GM12878 (cell line): ENCODE results near the gene SCYGR3. TPM values are rescaled to one million over a fixed set of nuclear protein-coding genes. Genes with fewer than 3 reads are reported as not detected.

ENCODE experiments used
- ATAC-seq: fragments of 200-7000 bp; cut with Tn5 transposase; 3 replicates; pipeline ENCODE4 v1.9.1; 2020; ENCODE audit warnings: mild to moderate bottlenecking, moderate library complexity
- BruUV-seq: library from RNA; stranded (reverse); fragments of 400-500 nt; replicated peaks from 2 replicates; lab custom pipeline; 2021; lab: Mats Ljungman, UMichigan
- CTCF ChIA-PET: fragments of 300-600 bp; sonication (Branson Sonifier 250); formaldehyde crosslinking; extraction: SDS; loops from one replicate; lab custom pipeline; 2021; ENCODE audit warnings: inconsistent platforms; lab: Yijun Ruan, JAX
- POLR2A ChIA-PET: fragments of 350-600 bp; formaldehyde crosslinking; extraction: SDS; loops from one replicate; lab custom pipeline; 2021; ENCODE audit warnings: inconsistent platforms; lab: Charles Lee
- RAD21 ChIA-PET: fragments of 300-600 bp; sonication (Branson Sonifier 250); formaldehyde crosslinking; loops from one replicate; lab custom pipeline; 2023; ENCODE audit warnings: antibody characterized with exemption; ENCODE audit not compliant: unreplicated experiment; lab: Charles Lee
- SMC1A ChIA-PET: fragments of 300-600 bp; sonication (Branson Sonifier 250); formaldehyde crosslinking; loops from one replicate; lab custom pipeline; 2023; ENCODE audit not compliant: unreplicated experiment, uncharacterized antibody; lab: Charles Lee
- DNase-seq: peaks from one replicate; pipeline ENCODE4 v3.0.0-alpha.2; 2011; ENCODE audit warnings: low read depth, low spot score
- FAIRE-seq: peaks from 3 replicates; lab custom pipeline; 2011; peaks lifted over from hg19 to GRCh38; lab: Jason Lieb, UNC
- H2AFZ ChIP-seq: 2 replicates; pipeline ENCODE4 v1.6.0; 2011; ENCODE audit warnings: low read depth, low read length, control low read depth; ENCODE audit not compliant: control insufficient read depth
- H3K27ac ChIP-seq: 2 replicates; pipeline ENCODE4 v1.5.1; 2011; ENCODE audit warnings: control low read depth; ENCODE audit not compliant: control insufficient read depth, insufficient read depth
- H3K27me3 ChIP-seq, 2 experiments: replicated peaks in 1 of 2; 2 replicates each; pipeline versions ENCODE4 v1.6.0 to v1.6.1; 2011; ENCODE audit warnings: low read length in 1 of 2; ENCODE audit not compliant: control insufficient read depth in 2 of 2, insufficient read depth in 2 of 2
- H3K36me3 ChIP-seq, 2 experiments: 2 replicates each; pipeline ENCODE4 v1.5.1; 2011; ENCODE audit warnings: low read length in 1 of 2; ENCODE audit not compliant: control insufficient read depth in 2 of 2, insufficient read depth in 2 of 2
- H3K4me1 ChIP-seq: 2 replicates; pipeline ENCODE4 v1.6.1; 2011; ENCODE audit warnings: mild to moderate bottlenecking, low read length, moderate library complexity, mixed read lengths; ENCODE audit not compliant: control insufficient read depth, insufficient read depth
- H3K4me2 ChIP-seq: 2 replicates; pipeline ENCODE4 v1.6.0; 2011; ENCODE audit warnings: control low read depth; ENCODE audit not compliant: control insufficient read depth, insufficient read depth
- H3K4me3 ChIP-seq: fragments of 200-600 bp; sonication (generic); 2 replicates; pipeline ENCODE4 v1.5.1; 2016
- H3K79me2 ChIP-seq: 2 replicates; pipeline ENCODE4 v1.6.0; 2011; ENCODE audit warnings: low read length; ENCODE audit not compliant: control insufficient read depth, insufficient read depth
- H3K9ac ChIP-seq: 2 replicates; pipeline ENCODE4 v1.8.0; 2011; ENCODE audit warnings: low read length, control low read depth, mixed read lengths; ENCODE audit not compliant: control insufficient read depth, insufficient read depth
- H3K9me3 ChIP-seq: replicated peaks from 3 replicates; pipeline ENCODE4 v1.5.1; 2011; ENCODE audit warnings: mild to moderate bottlenecking, low read length; ENCODE audit not compliant: control insufficient read depth, insufficient read depth
- H4K20me1 ChIP-seq: 2 replicates; pipeline ENCODE4 v1.6.0; 2011; ENCODE audit not compliant: control insufficient read depth, insufficient read depth
- BRCA1 ChIP-seq: IDR thresholded peaks from 2 replicates; pipeline ENCODE4 v1.6.1; 2011; ENCODE audit warnings: low read depth, low read length, improper control_type of control experiment
- GABPA ChIP-seq: IDR thresholded peaks from 2 replicates; pipeline ENCODE4 v1.6.1; 2014; ENCODE audit warnings: antibody characterized with exemption, low read depth, mild to moderate bottlenecking, inconsistent platforms
- IKZF2 ChIP-seq, 2 experiments: fragments of 450-650 bp; IDR thresholded peaks; 2 replicates each; pipeline ENCODE4 v1.6.1; 2017; ENCODE audit warnings: mild to moderate bottlenecking in 2 of 2, moderate library complexity in 2 of 2
- IRF4 ChIP-seq: IDR thresholded peaks from 2 replicates; pipeline ENCODE4 v1.6.1; 2011; ENCODE audit warnings: low read depth, low read length
- JUND ChIP-seq: IDR thresholded peaks from 2 replicates; pipeline ENCODE4 v1.6.1; 2012; ENCODE audit warnings: low read depth, mild to moderate bottlenecking, low read length, improper control_type of control experiment, moderate library complexity
- NFIC ChIP-seq: IDR thresholded peaks from 2 replicates; pipeline ENCODE4 v1.6.1; 2012; ENCODE audit warnings: low read depth, mild to moderate bottlenecking, inconsistent platforms, low read length, moderate library complexity
- NFXL1 ChIP-seq: fragments of 450-650 bp; IDR thresholded peaks from 2 replicates; pipeline ENCODE4 v1.6.1; 2017; ENCODE audit warnings: antibody characterized with exemption, mild to moderate bottlenecking, borderline replicate concordance
- NFYA ChIP-seq: IDR thresholded peaks from 2 replicates; pipeline ENCODE4 v1.6.1; 2011; ENCODE audit warnings: low read depth, mild to moderate bottlenecking, low read length, improper control_type of control experiment, borderline replicate concordance
- RB1 ChIP-seq: fragments of 450-650 bp; formaldehyde crosslinking; IDR thresholded peaks from 2 replicates; pipeline ENCODE4 v1.6.1; 2017; ENCODE audit warnings: mild to moderate bottlenecking, borderline replicate concordance
- TAF1 ChIP-seq: IDR thresholded peaks from 2 replicates; pipeline ENCODE4 v1.6.1; 2011; ENCODE audit warnings: mild to moderate bottlenecking, low read depth, low read length, borderline replicate concordance
- ZBED1 ChIP-seq: IDR thresholded peaks from 2 replicates; pipeline ENCODE4 v1.6.1; 2016; ENCODE audit warnings: borderline replicate concordance
- in situ Hi-C: fragments of 300-500 bp; cut with MboI; formaldehyde crosslinking; loops from 9 replicates; pipeline ENCODE4 v1.14.3; 2018; ENCODE audit warnings: mixed read lengths
- intact Hi-C: fragments of 100-400 bp; cut with micrococcal nuclease; formaldehyde crosslinking; loops from one replicate; pipeline ENCODE4 v1.14.2; 2022; ENCODE audit not compliant: unreplicated experiment
- polyA plus RNA-seq, 11 experiments: library from polyadenylated mRNA; depleted of rRNA in 4 of 11; unstranded in 6 of 11; stranded (reverse) in 5 of 11; fragments of >200 nt; fragmentation: Nextera tagmentation in 4 of 11; fragmentation: Illumina TruSeq in 1 of 11; extraction: Ambion mirVana in 4 of 11; extraction: Trizol in 1 of 11; gene quantifications; 1 replicate in 1 of 11; 2 replicates in 10 of 11; pipeline versions ENCODE4 v1.2.1 to v1.2.3, GENCODE V29; 2011 to 2016; ENCODE audit warnings: inconsistent platforms in 2 of 11, missing spikeins in 2 of 11, low read depth in 1 of 11
- total RNA-seq, 4 experiments: library from RNA; depleted of rRNA in 3 of 4; stranded (reverse); fragments of >200 nt in 3 of 4; fragmentation: Illumina TruSeq in 1 of 4; extraction: Trizol in 1 of 4; gene quantifications; 2 replicates each; pipeline versions ENCODE4 v1.2.1 to v1.2.3, GENCODE V29; 2013 to 2021
- TF ChIP-seq, protein P1 (sequence below): IDR thresholded peaks from 2 replicates; pipeline ENCODE4 v1.6.1; 2011; ENCODE audit warnings: borderline replicate concordance, low read depth, mild to moderate bottlenecking, moderate library complexity, mixed read lengths, low read length; ENCODE audit not compliant: insufficient read depth; ENCODE audit errors: extremely low read length
- TF ChIP-seq, protein P2 (sequence below), 3 experiments: IDR thresholded peaks in 2 of 3; conservative IDR thresholded peaks in 1 of 3; 2 replicates each; pipeline ENCODE4 v1.5.1; 2011; ENCODE audit warnings: low read depth in 3 of 3, low read length in 3 of 3, mild to moderate bottlenecking in 3 of 3, control low read depth in 2 of 3, moderate library complexity in 2 of 3, inconsistent platforms in 1 of 3, mixed read lengths in 1 of 3; ENCODE audit not compliant: control insufficient read depth in 2 of 3, insufficient read depth in 1 of 3; ENCODE audit errors: extremely low read depth in 1 of 3
- TF ChIP-seq, protein P3 (sequence below): IDR thresholded peaks from 2 replicates; pipeline ENCODE4 v1.6.1; 2011; ENCODE audit warnings: borderline replicate concordance, low read depth, mild to moderate bottlenecking, moderate library complexity, low read length; ENCODE audit not compliant: insufficient read depth, poor library complexity, severe bottlenecking
- TF ChIP-seq, protein P4 (sequence below): IDR thresholded peaks from 2 replicates; pipeline ENCODE4 v1.6.1; 2012; ENCODE audit warnings: improper control_type of control experiment, low read depth, low read length; ENCODE audit not compliant: insufficient replicate concordance

SCYGR3 gene
- total and polyA plus RNA-seq, 10 of the 15 experiments (the other 5 are each of a cell fraction or from before 2014, with no cell fraction given): not detected

DNA sequence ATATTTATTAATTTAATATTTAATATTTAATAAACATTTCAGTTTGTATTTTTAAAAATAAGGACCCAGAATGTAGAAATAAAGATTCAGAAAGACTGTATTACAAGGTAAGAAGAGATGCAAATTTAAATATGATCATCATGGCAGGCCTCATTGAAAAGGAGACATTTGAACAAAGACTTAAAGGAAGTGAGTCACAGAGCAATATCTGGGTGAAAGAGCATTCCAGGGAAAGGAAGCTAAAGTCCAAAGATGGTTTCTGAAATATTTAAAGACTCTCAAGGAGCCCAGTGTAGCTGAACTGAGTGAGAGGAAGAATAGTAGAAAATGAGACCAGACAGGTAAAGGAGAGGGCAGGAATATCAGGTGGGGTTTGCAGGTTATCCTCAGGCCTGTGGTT is 8.6 kb upstream of the SCYGR3 start:
- Histone ChIP-seq H3K9ac (no peak overlapping the region), H3K79me2 (no peaks in the 10 kb centered on the region), H2AFZ (no peak overlapping the region), H3K36me3 (no peaks in the 10 kb centered on the region), H3K4me1 (peaks cover 5% of the 10 kb centered on the region; the same call in 1 of the 2 replicates), H4K20me1 (no peaks in the 10 kb centered on the region), H3K9me3 (no peaks in the 10 kb centered on the region), H3K4me2 (no peak overlapping the region), H3K27me3 (no peaks in the 10 kb centered on the region), H3K27ac (no peak overlapping the region), H3K4me3 (no peak overlapping the region)
- TF ChIP-seq RB1: no peak
- TF ChIP-seq IRF4: no peak
- no peak for TF ChIP-seq BRCA1
- no peak for TF ChIP-seq GABPA
- TF ChIP-seq, protein P1, sequence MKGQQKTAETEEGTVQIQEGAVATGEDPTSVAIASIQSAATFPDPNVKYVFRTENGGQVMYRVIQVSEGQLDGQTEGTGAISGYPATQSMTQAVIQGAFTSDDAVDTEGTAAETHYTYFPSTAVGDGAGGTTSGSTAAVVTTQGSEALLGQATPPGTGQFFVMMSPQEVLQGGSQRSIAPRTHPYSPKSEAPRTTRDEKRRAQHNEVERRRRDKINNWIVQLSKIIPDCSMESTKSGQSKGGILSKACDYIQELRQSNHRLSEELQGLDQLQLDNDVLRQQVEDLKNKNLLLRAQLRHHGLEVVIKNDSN: no peak
- no peak for TF ChIP-seq JUND
- TF ChIP-seq NFXL1: no peak
- no peak for TF ChIP-seq TAF1
- TF ChIP-seq NFYA: no peak
- TF ChIP-seq IKZF2 (IDR thresholded peaks at IDR 0.05): no peak
- TF ChIP-seq NFIC: no peak
- TF ChIP-seq, protein P2, sequence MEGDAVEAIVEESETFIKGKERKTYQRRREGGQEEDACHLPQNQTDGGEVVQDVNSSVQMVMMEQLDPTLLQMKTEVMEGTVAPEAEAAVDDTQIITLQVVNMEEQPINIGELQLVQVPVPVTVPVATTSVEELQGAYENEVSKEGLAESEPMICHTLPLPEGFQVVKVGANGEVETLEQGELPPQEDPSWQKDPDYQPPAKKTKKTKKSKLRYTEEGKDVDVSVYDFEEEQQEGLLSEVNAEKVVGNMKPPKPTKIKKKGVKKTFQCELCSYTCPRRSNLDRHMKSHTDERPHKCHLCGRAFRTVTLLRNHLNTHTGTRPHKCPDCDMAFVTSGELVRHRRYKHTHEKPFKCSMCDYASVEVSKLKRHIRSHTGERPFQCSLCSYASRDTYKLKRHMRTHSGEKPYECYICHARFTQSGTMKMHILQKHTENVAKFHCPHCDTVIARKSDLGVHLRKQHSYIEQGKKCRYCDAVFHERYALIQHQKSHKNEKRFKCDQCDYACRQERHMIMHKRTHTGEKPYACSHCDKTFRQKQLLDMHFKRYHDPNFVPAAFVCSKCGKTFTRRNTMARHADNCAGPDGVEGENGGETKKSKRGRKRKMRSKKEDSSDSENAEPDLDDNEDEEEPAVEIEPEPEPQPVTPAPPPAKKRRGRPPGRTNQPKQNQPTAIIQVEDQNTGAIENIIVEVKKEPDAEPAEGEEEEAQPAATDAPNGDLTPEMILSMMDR (IDR thresholded peaks at IDR 0.05 in 2 of 3, conservative IDR thresholded peaks at IDR 0.05 in 1 of 3; ENCODE audit: control insufficient read depth in 2 of 3, extremely low read depth in 1 of 3, insufficient read depth in 1 of 3, low read depth in 3 of 3, low read length in 3 of 3): no peak
- TF ChIP-seq, protein P3, sequence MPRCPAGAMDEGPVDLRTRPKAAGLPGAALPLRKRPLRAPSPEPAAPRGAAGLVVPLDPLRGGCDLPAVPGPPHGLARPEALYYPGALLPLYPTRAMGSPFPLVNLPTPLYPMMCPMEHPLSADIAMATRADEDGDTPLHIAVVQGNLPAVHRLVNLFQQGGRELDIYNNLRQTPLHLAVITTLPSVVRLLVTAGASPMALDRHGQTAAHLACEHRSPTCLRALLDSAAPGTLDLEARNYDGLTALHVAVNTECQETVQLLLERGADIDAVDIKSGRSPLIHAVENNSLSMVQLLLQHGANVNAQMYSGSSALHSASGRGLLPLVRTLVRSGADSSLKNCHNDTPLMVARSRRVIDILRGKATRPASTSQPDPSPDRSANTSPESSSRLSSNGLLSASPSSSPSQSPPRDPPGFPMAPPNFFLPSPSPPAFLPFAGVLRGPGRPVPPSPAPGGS: no peak
- TF ChIP-seq, protein P4, sequence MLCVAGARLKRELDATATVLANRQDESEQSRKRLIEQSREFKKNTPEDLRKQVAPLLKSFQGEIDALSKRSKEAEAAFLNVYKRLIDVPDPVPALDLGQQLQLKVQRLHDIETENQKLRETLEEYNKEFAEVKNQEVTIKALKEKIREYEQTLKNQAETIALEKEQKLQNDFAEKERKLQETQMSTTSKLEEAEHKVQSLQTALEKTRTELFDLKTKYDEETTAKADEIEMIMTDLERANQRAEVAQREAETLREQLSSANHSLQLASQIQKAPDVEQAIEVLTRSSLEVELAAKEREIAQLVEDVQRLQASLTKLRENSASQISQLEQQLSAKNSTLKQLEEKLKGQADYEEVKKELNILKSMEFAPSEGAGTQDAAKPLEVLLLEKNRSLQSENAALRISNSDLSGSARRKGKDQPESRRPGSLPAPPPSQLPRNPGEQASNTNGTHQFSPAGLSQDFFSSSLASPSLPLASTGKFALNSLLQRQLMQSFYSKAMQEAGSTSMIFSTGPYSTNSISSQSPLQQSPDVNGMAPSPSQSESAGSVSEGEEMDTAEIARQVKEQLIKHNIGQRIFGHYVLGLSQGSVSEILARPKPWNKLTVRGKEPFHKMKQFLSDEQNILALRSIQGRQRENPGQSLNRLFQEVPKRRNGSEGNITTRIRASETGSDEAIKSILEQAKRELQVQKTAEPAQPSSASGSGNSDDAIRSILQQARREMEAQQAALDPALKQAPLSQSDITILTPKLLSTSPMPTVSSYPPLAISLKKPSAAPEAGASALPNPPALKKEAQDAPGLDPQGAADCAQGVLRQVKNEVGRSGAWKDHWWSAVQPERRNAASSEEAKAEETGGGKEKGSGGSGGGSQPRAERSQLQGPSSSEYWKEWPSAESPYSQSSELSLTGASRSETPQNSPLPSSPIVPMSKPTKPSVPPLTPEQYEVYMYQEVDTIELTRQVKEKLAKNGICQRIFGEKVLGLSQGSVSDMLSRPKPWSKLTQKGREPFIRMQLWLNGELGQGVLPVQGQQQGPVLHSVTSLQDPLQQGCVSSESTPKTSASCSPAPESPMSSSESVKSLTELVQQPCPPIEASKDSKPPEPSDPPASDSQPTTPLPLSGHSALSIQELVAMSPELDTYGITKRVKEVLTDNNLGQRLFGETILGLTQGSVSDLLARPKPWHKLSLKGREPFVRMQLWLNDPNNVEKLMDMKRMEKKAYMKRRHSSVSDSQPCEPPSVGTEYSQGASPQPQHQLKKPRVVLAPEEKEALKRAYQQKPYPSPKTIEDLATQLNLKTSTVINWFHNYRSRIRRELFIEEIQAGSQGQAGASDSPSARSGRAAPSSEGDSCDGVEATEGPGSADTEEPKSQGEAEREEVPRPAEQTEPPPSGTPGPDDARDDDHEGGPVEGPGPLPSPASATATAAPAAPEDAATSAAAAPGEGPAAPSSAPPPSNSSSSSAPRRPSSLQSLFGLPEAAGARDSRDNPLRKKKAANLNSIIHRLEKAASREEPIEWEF: no peak
- no peak for TF ChIP-seq ZBED1
- FAIRE-seq (no peak), DNase-seq (no peak), ATAC-seq (no peak)
- RAD21 ChIA-PET: interaction anchor here (1.0 kb wide), 1 partner anchor 149 kb away, joined by 3 read pairs; no protein-coding TSS in a partner anchor
- in situ Hi-C loops: no loop called here
- SMC1A ChIA-PET: interaction anchor here (0.6 kb wide), 1 partner anchor 13 kb away, joined by 3 read pairs; no protein-coding TSS in a partner anchor
- CTCF ChIA-PET: interaction anchor here (0.6 kb wide), 1 partner anchor 217 kb away, joined by 3 read pairs; no protein-coding TSS in a partner anchor
- intact Hi-C loops: no loop called here
- no TSS peak for BruUV-seq
- POLR2A ChIA-PET: no interaction called here
